Measurements from ENCODE around the gene SASH1.

- no peak for TF ChIP-seq CTCF (IDR thresholded peaks at IDR 0.05; ENCODE audit: borderline replicate concordance, extremely low read depth, low read length, poor library complexity, severe bottlenecking)
- TF ChIP-seq EZH2 (IDR thresholded peaks at IDR 0.05; ENCODE audit: borderline replicate concordance, low read depth, low read length, severe bottlenecking): no peak
Observed at GRCh38 chr6:148438632-148439031, 96.0 kb downstream of the SASH1 start.
